Right lobe of liver (tissue), 4 donors: Measurements from ENCODE around the gene MAP7.

Experiments used
- CTCF ChIP-seq, 4 donors: fragments of 200-600 bp in 3 of 4; fragments of 450-650 bp in 1 of 4; IDR thresholded peaks; one replicate each; pipeline versions ENCODE4 v1.5.1 to v1.8.0; 2016 to 2022; ENCODE audit warnings: antibody characterized with exemption in 4 of 4, mild to moderate bottlenecking in 2 of 4
- POLR2A ChIP-seq: fragments of 450-650 bp; IDR thresholded peaks from one replicate; pipeline ENCODE4 v1.6.1; 2017; ENCODE audit warnings: antibody characterized with exemption, mild to moderate bottlenecking
- donor health status: DM: no; HTN: no; CAD: no.
- donor health status: DM: no; HTN: no; CAD: no.
- donor health status: DM: no; HTN: yes; CAD: no.

- no peak for TF ChIP-seq POLR2A
- no peak for TF ChIP-seq CTCF (IDR thresholded peaks at IDR 0.05)
These were observed 32.6 kb downstream of the MAP7 start for GRCh38 chr6:136517582-136517981.
